Epithelial cell of esophagus (primary cell): ENCODE measurements around the gene SLC48A1.
"Not testable (repeated sequence)": the region's sequence is repeated elsewhere in the genome, so short reads cannot be mapped to it uniquely, and the experiment has no call there.

Experiments
- DNase-seq: peaks from one replicate; pipeline ENCODE4 v3.0.0; 2010; ENCODE audit warnings: low read depth
- H3K4me3 ChIP-seq: 2 replicates; pipeline ENCODE4 v1.5.1; 2011; ENCODE audit warnings: mild to moderate bottlenecking, low read length, control low read depth
- TF ChIP-seq, protein P1 (sequence below): IDR thresholded peaks from 2 replicates; pipeline ENCODE4 v1.5.1; 2011; ENCODE audit warnings: low read depth, mild to moderate bottlenecking, low read length, control low read depth, inconsistent platforms; ENCODE audit not compliant: insufficient read depth; ENCODE audit errors: missing control alignments

Gene SLC48A1

DNA sequence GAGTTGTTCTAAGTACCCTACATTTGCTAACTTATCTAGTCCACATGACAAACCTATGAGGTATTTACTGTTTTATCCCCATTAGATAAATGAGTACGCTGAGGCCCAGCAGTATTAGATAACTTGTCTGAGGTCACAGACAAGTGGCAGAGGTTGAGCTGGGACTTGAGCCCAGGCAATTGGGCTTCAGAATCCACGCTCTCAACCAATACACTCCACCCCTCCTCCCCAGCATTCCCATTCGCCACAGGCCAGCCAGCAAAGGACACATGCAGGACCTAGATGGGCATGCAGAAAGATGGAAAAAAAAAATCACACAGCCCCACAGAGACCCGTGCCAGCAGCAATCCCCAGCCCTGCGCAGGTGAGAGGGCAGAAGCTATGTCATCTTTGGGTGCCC lies 34.3 kb downstream of the SLC48A1 start:
- DNase-seq, result no peak
- no peak overlapping the region for H3K4me3 ChIP-seq
- TF ChIP-seq, protein P1, sequence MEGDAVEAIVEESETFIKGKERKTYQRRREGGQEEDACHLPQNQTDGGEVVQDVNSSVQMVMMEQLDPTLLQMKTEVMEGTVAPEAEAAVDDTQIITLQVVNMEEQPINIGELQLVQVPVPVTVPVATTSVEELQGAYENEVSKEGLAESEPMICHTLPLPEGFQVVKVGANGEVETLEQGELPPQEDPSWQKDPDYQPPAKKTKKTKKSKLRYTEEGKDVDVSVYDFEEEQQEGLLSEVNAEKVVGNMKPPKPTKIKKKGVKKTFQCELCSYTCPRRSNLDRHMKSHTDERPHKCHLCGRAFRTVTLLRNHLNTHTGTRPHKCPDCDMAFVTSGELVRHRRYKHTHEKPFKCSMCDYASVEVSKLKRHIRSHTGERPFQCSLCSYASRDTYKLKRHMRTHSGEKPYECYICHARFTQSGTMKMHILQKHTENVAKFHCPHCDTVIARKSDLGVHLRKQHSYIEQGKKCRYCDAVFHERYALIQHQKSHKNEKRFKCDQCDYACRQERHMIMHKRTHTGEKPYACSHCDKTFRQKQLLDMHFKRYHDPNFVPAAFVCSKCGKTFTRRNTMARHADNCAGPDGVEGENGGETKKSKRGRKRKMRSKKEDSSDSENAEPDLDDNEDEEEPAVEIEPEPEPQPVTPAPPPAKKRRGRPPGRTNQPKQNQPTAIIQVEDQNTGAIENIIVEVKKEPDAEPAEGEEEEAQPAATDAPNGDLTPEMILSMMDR, result no peak

DNA sequence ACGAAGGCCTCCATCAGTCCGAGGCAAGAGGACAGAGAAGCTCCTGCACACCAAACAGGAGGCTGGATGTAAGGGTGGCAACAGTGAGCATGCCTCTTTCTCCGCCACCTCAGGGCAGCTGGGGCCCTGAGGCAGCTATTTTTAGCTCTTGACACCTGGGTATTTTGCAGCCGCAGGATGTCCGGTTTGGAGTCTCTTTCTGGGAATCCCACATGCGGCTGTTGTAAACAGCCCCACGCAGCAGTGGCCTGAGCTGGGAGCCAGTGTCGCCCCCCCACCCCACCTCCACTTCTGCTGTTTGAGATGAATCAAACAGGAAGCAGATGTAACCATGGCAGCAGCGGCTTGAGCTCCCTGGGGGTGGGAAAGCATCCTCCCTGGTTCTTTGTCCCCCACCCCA lies 35.0 kb downstream of the SLC48A1 start:
- TF ChIP-seq, protein P1, result no peak
- no peak overlapping the region for H3K4me3 ChIP-seq
- DNase-seq, result no peak

DNA sequence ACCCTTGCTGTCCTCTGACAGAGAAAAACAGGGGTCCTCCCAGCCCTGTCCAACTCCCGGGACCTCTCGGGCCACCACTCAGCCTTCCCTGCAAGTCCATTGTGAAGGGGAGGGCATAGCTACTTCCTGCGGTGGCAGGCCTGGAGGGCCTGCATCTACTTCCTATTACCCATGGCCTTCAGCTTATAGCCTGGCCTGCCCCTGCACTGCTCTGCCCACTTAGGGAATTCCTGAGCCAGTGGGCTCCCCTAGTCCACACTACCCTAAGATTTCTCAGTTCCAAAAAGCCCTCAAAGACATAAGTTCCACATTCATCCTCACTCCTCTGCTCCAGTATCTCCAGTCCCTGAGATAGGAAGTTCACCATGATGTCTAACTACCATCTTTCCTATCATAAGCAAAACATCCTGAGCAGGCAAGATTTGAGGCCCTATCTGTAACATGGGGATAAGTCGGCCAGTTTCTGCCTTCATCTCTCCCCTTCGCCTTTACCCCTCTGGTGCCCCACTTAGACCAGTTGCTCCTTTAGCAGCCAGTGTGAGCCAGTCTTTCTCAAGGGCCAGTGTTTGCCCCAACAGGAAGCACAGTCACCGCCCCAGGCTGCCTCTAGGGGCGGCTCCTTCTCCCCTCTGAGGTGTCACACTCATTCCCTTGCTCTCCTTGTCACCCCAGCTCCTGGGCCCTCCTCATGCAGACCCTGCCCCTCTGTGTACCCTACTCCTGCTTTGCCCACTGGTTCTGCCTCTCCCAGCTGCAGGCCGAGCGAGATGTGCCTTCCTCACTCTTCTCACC lies 35.7 kb downstream of the SLC48A1 start:
- DNase-seq, result peak; percentile 71
- TF ChIP-seq, protein P1, result peak; percentile 10
- no peak overlapping the region for H3K4me3 ChIP-seq

DNA sequence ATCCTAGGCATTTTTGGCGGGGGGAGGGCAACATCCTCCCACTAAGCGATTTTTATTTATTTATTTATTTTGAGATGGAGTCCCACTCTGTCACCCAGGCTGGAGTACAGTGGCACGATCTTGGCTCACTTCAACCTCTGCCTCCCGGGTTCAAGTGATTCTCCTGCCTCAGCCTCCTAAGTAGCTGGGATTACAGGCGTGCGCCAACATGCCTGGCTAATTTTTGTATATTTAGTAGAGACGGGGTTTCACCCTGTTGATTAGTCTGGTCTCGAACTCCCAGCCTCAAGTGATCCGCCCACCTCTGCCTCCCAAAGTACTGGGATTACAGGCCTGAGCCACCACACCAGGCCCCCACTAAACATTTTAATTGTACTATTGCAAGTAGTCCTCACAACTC lies 36.5 kb downstream of the SLC48A1 start:
- not testable (repeated sequence) for DNase-seq, H3K4me3 ChIP-seq

DNA sequence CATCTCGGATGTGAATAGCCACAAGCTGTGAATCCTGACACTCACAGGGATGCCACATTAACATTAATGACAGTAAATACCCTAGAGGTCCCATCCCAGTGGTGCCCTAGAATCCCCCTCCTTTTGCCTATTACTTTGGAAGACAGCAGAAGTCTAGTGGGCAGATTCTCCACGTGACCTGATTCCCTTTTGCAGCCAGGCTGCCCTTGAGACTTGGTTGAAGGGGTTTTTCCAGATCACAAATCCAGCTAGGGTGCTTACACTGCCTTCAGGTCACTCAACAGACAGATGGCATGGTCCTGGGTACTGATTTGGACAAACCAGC lies 38.0 kb downstream of the SLC48A1 start:
- no peak overlapping the region for H3K4me3 ChIP-seq

DNA sequence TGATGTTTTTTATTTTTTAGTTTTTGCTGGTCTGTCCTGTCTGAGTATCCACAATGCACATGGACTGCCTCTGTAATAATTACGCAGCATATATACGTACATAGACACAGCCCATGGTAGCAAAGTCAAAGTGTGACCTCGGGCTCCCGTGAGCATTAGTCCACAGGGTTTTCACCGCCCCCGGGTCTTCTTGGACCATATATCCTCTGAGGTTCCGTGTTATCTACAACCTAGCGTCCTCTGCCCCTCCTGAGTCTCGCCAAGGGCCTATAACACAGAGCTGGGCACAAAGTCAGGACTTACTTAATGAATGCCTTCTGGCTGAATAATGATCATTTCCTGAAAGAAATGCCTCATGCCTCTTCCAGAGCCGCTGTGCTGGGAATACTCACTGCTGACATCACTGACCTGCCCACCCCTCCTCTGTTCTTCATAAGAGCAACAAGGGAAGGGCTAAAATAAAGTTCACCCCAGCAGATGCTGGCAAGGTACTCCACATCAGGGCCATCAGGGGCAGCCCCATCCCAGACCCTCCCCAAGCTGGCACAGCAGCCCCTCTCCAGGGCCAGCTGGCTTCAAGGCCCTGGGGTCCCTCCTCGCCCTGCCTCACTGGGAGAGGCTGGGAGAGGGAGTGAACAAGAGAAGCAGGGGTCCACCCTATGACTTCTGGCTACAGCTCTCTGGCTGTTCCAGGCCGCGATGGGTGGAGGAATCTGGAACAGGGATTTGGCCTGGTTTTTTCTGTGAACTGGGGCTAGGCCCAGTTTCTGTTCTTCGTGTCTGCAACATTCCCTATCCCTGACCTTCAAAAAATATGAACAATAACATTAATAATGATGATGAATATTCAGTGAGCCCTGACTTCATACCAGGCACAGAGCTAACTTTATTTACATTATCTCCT lies 38.8 kb downstream of the SLC48A1 start:
- no peak overlapping the region for H3K4me3 ChIP-seq
- TF ChIP-seq, protein P1, result no peak
- DNase-seq, result peak; percentile 65

More for the DNA sequence above, 38.0 kb downstream of the SLC48A1 start:
- TF ChIP-seq, protein P1, result no peak
- DNase-seq, result no peak

- TF ChIP-seq, protein P1, result no peak
- DNase-seq, result peak; percentile 83
- peak overlapping the region; percentile 35 for H3K4me3 ChIP-seq
Measured at GRCh38 chr12:47812797-47813510, 39.9 kb downstream of the SLC48A1 start.
